Measurements from ENCODE around the gene CDH23. TPM values are rescaled to one million over a fixed set of nuclear protein-coding genes. Genes with fewer than 3 reads are reported as not detected.

The CDH23 gene
- total and polyA plus RNA-seq, 2 of the 8 experiments (the other 6 are each of a cell fraction or from before 2014, with no cell fraction given) = 1.9 to 4.9 TPM

DNA sequence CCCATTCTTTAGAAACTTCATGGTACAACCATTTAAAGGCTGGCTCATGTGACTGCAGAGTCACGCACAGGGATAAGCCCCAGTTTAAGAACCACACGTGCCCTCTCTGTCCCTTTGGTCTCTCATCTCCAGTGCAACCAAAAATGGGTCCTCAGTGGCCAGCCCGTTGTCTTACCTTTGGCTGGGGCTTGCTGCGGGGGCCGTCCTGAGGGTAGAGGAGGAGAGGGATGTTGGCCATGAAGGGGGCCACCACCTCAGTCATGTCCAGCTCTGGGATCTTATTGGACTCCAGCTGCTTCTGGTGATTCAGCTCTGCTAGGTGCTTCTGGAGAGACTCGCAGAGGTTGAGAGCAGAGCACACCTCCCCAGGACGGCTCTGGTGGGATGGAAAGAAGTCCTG is 432.0 kb downstream of the CDH23 start (continued):
- TF ChIP-seq, protein P1, sequence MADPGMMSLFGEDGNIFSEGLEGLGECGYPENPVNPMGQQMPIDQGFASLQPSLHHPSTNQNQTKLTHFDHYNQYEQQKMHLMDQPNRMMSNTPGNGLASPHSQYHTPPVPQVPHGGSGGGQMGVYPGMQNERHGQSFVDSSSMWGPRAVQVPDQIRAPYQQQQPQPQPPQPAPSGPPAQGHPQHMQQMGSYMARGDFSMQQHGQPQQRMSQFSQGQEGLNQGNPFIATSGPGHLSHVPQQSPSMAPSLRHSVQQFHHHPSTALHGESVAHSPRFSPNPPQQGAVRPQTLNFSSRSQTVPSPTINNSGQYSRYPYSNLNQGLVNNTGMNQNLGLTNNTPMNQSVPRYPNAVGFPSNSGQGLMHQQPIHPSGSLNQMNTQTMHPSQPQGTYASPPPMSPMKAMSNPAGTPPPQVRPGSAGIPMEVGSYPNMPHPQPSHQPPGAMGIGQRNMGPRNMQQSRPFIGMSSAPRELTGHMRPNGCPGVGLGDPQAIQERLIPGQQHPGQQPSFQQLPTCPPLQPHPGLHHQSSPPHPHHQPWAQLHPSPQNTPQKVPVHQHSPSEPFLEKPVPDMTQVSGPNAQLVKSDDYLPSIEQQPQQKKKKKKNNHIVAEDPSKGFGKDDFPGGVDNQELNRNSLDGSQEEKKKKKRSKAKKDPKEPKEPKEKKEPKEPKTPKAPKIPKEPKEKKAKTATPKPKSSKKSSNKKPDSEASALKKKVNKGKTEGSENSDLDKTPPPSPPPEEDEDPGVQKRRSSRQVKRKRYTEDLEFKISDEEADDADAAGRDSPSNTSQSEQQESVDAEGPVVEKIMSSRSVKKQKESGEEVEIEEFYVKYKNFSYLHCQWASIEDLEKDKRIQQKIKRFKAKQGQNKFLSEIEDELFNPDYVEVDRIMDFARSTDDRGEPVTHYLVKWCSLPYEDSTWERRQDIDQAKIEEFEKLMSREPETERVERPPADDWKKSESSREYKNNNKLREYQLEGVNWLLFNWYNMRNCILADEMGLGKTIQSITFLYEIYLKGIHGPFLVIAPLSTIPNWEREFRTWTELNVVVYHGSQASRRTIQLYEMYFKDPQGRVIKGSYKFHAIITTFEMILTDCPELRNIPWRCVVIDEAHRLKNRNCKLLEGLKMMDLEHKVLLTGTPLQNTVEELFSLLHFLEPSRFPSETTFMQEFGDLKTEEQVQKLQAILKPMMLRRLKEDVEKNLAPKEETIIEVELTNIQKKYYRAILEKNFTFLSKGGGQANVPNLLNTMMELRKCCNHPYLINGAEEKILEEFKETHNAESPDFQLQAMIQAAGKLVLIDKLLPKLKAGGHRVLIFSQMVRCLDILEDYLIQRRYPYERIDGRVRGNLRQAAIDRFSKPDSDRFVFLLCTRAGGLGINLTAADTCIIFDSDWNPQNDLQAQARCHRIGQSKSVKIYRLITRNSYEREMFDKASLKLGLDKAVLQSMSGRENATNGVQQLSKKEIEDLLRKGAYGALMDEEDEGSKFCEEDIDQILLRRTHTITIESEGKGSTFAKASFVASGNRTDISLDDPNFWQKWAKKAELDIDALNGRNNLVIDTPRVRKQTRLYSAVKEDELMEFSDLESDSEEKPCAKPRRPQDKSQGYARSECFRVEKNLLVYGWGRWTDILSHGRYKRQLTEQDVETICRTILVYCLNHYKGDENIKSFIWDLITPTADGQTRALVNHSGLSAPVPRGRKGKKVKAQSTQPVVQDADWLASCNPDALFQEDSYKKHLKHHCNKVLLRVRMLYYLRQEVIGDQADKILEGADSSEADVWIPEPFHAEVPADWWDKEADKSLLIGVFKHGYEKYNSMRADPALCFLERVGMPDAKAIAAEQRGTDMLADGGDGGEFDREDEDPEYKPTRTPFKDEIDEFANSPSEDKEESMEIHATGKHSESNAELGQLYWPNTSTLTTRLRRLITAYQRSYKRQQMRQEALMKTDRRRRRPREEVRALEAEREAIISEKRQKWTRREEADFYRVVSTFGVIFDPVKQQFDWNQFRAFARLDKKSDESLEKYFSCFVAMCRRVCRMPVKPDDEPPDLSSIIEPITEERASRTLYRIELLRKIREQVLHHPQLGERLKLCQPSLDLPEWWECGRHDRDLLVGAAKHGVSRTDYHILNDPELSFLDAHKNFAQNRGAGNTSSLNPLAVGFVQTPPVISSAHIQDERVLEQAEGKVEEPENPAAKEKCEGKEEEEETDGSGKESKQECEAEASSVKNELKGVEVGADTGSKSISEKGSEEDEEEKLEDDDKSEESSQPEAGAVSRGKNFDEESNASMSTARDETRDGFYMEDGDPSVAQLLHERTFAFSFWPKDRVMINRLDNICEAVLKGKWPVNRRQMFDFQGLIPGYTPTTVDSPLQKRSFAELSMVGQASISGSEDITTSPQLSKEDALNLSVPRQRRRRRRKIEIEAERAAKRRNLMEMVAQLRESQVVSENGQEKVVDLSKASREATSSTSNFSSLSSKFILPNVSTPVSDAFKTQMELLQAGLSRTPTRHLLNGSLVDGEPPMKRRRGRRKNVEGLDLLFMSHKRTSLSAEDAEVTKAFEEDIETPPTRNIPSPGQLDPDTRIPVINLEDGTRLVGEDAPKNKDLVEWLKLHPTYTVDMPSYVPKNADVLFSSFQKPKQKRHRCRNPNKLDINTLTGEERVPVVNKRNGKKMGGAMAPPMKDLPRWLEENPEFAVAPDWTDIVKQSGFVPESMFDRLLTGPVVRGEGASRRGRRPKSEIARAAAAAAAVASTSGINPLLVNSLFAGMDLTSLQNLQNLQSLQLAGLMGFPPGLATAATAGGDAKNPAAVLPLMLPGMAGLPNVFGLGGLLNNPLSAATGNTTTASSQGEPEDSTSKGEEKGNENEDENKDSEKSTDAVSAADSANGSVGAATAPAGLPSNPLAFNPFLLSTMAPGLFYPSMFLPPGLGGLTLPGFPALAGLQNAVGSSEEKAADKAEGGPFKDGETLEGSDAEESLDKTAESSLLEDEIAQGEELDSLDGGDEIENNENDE (IDR thresholded peaks at IDR 0.05; ENCODE audit: insufficient replicate concordance, low read length) = no peak
- TF ChIP-seq, protein P2, sequence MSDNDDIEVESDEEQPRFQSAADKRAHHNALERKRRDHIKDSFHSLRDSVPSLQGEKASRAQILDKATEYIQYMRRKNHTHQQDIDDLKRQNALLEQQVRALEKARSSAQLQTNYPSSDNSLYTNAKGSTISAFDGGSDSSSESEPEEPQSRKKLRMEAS (IDR thresholded peaks at IDR 0.05) = no peak
- no peak for TF ChIP-seq GTF2F1 (IDR thresholded peaks at IDR 0.05; ENCODE audit: borderline replicate concordance, low read depth, low read length)
- TF ChIP-seq, protein P3, sequence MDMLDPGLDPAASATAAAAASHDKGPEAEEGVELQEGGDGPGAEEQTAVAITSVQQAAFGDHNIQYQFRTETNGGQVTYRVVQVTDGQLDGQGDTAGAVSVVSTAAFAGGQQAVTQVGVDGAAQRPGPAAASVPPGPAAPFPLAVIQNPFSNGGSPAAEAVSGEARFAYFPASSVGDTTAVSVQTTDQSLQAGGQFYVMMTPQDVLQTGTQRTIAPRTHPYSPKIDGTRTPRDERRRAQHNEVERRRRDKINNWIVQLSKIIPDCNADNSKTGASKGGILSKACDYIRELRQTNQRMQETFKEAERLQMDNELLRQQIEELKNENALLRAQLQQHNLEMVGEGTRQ (IDR thresholded peaks at IDR 0.05; ENCODE audit: low read length) = no peak
